ENCODE measurements around the gene TRIM33.
A peak's percentile ranks its signal among the peaks of the same experiment; 100 is the strongest.

TRIM33 gene

GRCh38 chr1:114350731-114351445 lies 160.1 kb downstream of the TRIM33 start:
- DNase-seq (ENCODE audit: low read depth) = no peak

GRCh38 chr1:114349891-114350605 lies 161.0 kb downstream of the TRIM33 start:
- no peak for DNase-seq (ENCODE audit: low read depth)

- no peak for DNase-seq (ENCODE audit: low read depth)
These were observed 163.4 kb downstream of the TRIM33 start for GRCh38 chr1:114347431-114348209.

- peak; percentile 84 for DNase-seq (ENCODE audit: low read depth)
These were observed 164.4 kb downstream of the TRIM33 start for GRCh38 chr1:114346480-114347029.

GRCh38 chr1:114345930-114346479 lies 165.0 kb downstream of the TRIM33 start:
- no peak for DNase-seq (ENCODE audit: low read depth)

GRCh38 chr1:114344656-114345055 lies 166.3 kb downstream of the TRIM33 start:
- DNase-seq (ENCODE audit: low read depth) = no peak
